Parathyroid adenoma (tissue), 2 donors: ENCODE measurements around the gene ADAM8.

Experiments
- H2AFZ ChIP-seq: fragments of 300-600 bp; sonication (generic); one replicate; pipeline ENCODE4 v1.7.0; 2017; ENCODE audit warnings: antibody characterized with exemption, mild to moderate bottlenecking
- H3K27ac ChIP-seq: fragments of 300-600 bp; sonication (generic); one replicate; pipeline ENCODE4 v1.7.0; 2017
- H3K27me3 ChIP-seq: fragments of 300-600 bp; sonication (generic); one replicate; pipeline ENCODE4 v1.7.0; 2017; ENCODE audit warnings: low read length; ENCODE audit not compliant: control insufficient read depth, insufficient read depth
- H3K36me3 ChIP-seq: fragments of 300-600 bp; sonication (generic); one replicate; pipeline ENCODE4 v1.7.0; 2017; ENCODE audit warnings: low read length; ENCODE audit not compliant: control insufficient read depth, insufficient read depth
- H3K4me1 ChIP-seq: fragments of 300-600 bp; sonication (generic); one replicate; pipeline ENCODE4 v1.7.0; 2017; ENCODE audit warnings: control low read depth
- H3K4me2 ChIP-seq: fragments of 300-600 bp; sonication (generic); one replicate; pipeline ENCODE4 v1.7.0; 2017; ENCODE audit warnings: low read length
- H3K4me3 ChIP-seq: fragments of 300-600 bp; sonication (generic); one replicate; pipeline ENCODE4 v1.7.0; 2017; ENCODE audit warnings: low read depth, low read length
- H3K79me2 ChIP-seq: fragments of 300-600 bp; sonication (generic); one replicate; pipeline ENCODE4 v1.7.0; 2017; ENCODE audit warnings: control low read depth
- H3K9ac ChIP-seq: fragments of 300-600 bp; sonication (generic); one replicate; pipeline ENCODE4 v1.7.0; 2017; ENCODE audit warnings: mild to moderate bottlenecking
- H3K9me3 ChIP-seq: fragments of 300-600 bp; sonication (generic); one replicate; pipeline ENCODE4 v1.7.0; 2017; ENCODE audit warnings: low read length; ENCODE audit not compliant: control insufficient read depth
- TF ChIP-seq, protein P1 (sequence below): fragments of 300-600 bp; sonication (generic); IDR thresholded peaks from one replicate; pipeline ENCODE4 v1.7.0; 2017; ENCODE audit warnings: antibody characterized with exemption, mild to moderate bottlenecking
- donor health status: primary hyperparathyroidism.

The ADAM8 gene

DNA sequence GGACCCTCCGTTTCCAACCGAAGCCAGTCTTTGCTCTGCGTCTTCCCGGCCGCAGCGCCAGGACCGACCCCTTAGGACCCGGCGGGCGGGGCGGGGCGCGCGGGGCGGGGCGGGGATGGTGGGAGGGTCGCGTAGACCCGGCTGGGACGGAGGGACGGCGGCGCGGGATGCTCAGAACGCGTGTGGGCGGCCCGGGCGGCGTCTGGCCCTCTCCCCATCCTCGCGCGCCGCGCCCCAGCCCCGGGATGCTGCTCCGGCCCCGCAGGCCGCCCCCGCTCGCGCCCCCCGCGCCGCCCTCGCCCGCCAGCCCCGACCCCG is 46.7 kb downstream of the ADAM8 start, which contains the start of gene UTF1:
Gene UTF1 (plus strand): TSS at position 174 of the 318 bp plus-strand sequence. CDS start 72 bp downstream, at position 246.
- Histone ChIP-seq H3K27me3 (no peaks in the 10 kb centered on the region), H3K9ac (no peak within 1 kb of the TSS), H3K9me3 (no peaks in the 10 kb centered on the region), H3K4me1 (no peaks in the 10 kb centered on the region), H3K4me2 (no peak within 1 kb of the TSS), H3K79me2 (no peaks in the 10 kb centered on the region), H3K27ac (no peak within 1 kb of the TSS), H3K4me3 (no peak within 1 kb of the TSS), H2AFZ (no peak within 1 kb of the TSS), H3K36me3 (no peaks in the 10 kb centered on the region)
- TF ChIP-seq, protein P1, sequence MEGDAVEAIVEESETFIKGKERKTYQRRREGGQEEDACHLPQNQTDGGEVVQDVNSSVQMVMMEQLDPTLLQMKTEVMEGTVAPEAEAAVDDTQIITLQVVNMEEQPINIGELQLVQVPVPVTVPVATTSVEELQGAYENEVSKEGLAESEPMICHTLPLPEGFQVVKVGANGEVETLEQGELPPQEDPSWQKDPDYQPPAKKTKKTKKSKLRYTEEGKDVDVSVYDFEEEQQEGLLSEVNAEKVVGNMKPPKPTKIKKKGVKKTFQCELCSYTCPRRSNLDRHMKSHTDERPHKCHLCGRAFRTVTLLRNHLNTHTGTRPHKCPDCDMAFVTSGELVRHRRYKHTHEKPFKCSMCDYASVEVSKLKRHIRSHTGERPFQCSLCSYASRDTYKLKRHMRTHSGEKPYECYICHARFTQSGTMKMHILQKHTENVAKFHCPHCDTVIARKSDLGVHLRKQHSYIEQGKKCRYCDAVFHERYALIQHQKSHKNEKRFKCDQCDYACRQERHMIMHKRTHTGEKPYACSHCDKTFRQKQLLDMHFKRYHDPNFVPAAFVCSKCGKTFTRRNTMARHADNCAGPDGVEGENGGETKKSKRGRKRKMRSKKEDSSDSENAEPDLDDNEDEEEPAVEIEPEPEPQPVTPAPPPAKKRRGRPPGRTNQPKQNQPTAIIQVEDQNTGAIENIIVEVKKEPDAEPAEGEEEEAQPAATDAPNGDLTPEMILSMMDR: no peak

DNA sequence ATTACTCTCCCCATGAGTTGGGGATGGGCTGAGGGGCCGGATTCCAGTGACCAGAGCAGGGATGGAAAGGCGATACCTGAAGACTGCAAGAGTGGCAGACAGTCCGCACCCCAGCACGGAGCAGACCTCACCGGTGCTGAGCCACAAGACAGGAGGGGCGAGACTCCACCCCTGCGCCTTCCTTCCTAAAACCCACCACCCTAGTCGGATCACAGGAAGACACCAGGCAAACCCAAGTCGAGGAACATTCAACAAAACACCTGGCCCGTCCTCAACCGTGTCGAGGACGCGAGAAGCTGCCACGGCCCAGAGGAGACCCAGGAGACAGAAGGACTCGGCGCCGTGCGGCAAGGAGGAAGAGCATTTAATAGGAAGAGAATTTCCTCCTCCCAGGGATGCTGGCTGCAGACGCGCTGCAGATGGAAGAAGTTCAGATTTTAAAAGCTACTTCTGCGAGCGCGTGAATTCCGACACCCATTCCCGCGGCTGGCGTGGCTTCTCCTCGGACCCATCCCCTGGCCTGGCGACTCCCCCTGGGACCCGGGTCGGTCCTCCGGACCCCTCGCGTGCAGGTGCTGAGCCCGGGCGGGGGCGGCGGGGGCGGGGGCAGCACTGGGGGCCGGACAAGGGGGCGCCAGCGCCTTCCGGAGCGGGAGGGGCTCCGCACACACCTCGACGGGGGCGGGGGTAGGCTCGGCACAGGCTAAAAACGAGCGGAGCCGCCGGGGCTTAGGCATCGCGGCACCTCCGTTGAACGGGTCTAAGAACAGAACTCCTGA is 47.2 kb downstream of the ADAM8 start:
- no peak overlapping the region for H3K9ac ChIP-seq
- no peaks in the 10 kb centered on the region for H3K27me3 ChIP-seq
- H3K79me2 ChIP-seq: no peaks in the 10 kb centered on the region
- no peak overlapping the region for H2AFZ ChIP-seq
- TF ChIP-seq, protein P1: no peak
- H3K4me1 ChIP-seq: no peaks in the 10 kb centered on the region
- H3K4me3 ChIP-seq: no peak overlapping the region
- H3K27ac ChIP-seq: no peak overlapping the region
- no peaks in the 10 kb centered on the region for H3K9me3 ChIP-seq
- no peaks in the 10 kb centered on the region for H3K36me3 ChIP-seq
- no peak overlapping the region for H3K4me2 ChIP-seq

DNA sequence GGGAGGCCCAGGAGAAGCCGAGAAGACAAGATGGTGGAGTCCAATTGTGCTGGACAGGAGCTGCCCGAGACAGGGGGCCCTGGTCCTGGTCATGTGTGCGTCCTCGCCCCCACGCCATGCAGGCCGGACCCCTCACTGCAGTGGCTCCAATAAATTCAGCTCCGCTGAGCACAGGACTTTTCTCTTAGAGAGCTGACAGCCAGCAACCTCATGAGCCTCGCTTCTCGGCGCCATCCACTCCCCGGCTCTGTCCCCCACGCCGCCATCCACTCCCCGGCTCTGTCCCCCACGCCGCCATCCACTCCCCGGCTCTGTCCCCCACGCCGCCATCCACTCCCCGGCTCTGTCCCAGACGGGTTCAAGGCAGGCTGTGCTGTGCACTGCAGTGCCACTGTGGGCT is 49.4 kb downstream of the ADAM8 start:
- no peaks in the 10 kb centered on the region for H3K79me2 ChIP-seq

DNA sequence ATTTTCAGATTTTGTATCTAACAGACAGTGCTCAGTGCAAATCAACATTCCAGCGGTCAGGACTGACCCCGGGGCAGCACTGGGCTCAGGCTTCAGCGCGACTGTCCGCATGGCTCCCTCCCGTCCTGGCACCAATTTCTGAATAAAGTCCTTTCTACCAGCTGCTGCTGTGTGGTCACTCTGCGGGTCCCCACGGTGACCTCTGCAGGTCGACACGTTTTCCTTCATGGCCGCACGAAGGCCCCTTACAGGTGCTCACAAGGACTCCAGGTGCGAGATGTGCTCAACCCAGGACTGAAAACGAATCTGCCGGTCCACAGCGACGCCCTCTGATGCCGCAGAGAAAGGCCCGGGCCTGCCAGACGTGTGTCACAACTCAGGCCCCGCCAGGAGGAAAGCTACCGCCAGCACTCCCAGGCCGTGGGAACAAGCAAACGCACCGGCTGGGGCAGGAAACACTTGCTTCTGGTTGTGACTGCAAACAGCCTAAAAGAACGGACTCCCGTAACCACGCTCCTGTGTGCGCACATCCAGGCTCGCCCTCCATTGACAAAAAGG is 50.3 kb downstream of the ADAM8 start:
- Histone ChIP-seq H3K36me3 (no peaks in the 10 kb centered on the region), H3K4me1 (no peaks in the 10 kb centered on the region), H3K4me2 (no peak overlapping the region), H3K4me3 (no peak overlapping the region), H3K79me2 (no peaks in the 10 kb centered on the region), H3K9ac (no peak overlapping the region), H2AFZ (no peak overlapping the region), H3K9me3 (no peaks in the 10 kb centered on the region), H3K27ac (no peak overlapping the region), H3K27me3 (no peaks in the 10 kb centered on the region)
- TF ChIP-seq, protein P1: no peak

More for the DNA sequence above, 49.4 kb downstream of the ADAM8 start:
- Histone ChIP-seq H3K27me3 (no peaks in the 10 kb centered on the region), H3K4me3 (no peak overlapping the region), H3K9ac (no peak overlapping the region), H3K36me3 (no peaks in the 10 kb centered on the region), H3K9me3 (no peaks in the 10 kb centered on the region), H3K4me2 (no peak overlapping the region), H3K4me1 (no peaks in the 10 kb centered on the region), H2AFZ (no peak overlapping the region), H3K27ac (no peak overlapping the region)
- TF ChIP-seq, protein P1: no peak
